Stomach (tissue), 9 donors: ENCODE measurements around the gene HTR7. TPM values are rescaled to one million over a fixed set of nuclear protein-coding genes. Genes with fewer than 3 reads are reported as not detected.
A peak's percentile ranks its signal among the peaks of the same experiment; 100 is the strongest.

Experiments
- DNase-seq, 2 donors: peaks; one replicate each; pipeline versions ENCODE4 v3.0.0 to v3.0.0-alpha.2; 2013 to 2019
- H3K27ac ChIP-seq, 5 donors: fragments of 200-600 bp in 4 of 5; sonication (generic) in 4 of 5; one replicate each; pipeline ENCODE4 v1.5.1; 2013 to 2019; ENCODE audit warnings: mild to moderate bottlenecking in 1 of 5, moderate library complexity in 1 of 5
- H3K27me3 ChIP-seq, 3 donors: fragments of 200-600 bp; sonication (generic); one replicate each; pipeline ENCODE4 v1.5.1; 2017 to 2019; ENCODE audit warnings: mixed run types in 1 of 3
- H3K36me3 ChIP-seq, 4 donors: fragments of 200-600 bp; sonication (generic); 1 replicate in 3 of 4; 2 replicates in 1 of 4; pipeline ENCODE4 v1.5.1; 2016 to 2019
- H3K4me1 ChIP-seq, 4 donors: fragments of 200-600 bp; sonication (generic); one replicate each; pipeline ENCODE4 v1.5.1; 2016 to 2019
- H3K4me3 ChIP-seq, 4 donors: fragments of 200-600 bp; sonication (generic) in 3 of 4; one replicate each; pipeline ENCODE4 v1.5.1; 2016 to 2019; ENCODE audit warnings: mild to moderate bottlenecking in 1 of 4
- H3K9me3 ChIP-seq, 4 donors: fragments of 200-600 bp; sonication (generic); one replicate each; pipeline ENCODE4 v1.5.1; 2016 to 2019
- CTCF ChIP-seq, 7 experiments: fragments of 450-650 bp in 4 of 7; fragments of 200-600 bp in 3 of 7; sonication (generic) in 3 of 7; IDR thresholded peaks; one replicate each; pipeline ENCODE4 v1.5.1; 2016 to 2019; ENCODE audit warnings: antibody characterized with exemption in 7 of 7, control low read depth in 2 of 7, mild to moderate bottlenecking in 1 of 7
- EP300 ChIP-seq: sonication (generic); formaldehyde crosslinking; IDR thresholded peaks from one replicate; pipeline ENCODE4 v1.6.1; 2017; ENCODE audit warnings: antibody characterized with exemption
- POLR2A ChIP-seq, 4 donors: fragments of 450-650 bp; IDR thresholded peaks; one replicate each; pipeline ENCODE4 v1.6.1; 2016; ENCODE audit warnings: antibody characterized with exemption in 4 of 4, control low read depth in 2 of 4, mild to moderate bottlenecking in 1 of 4, moderate library complexity in 1 of 4
- POLR2AphosphoS5 ChIP-seq, 3 donors: sonication (generic); formaldehyde crosslinking; IDR thresholded peaks; one replicate each; pipeline ENCODE4 v1.6.1; 2016; ENCODE audit warnings: antibody characterized with exemption in 3 of 3
- WGBS, 5 donors: extraction: QIAGEN DNeasy Blood & Tissue Kit in 3 of 5; methylation state at CpG; one replicate each; pipeline versions ENCODE4 v1.1.5 to v1.1.7; 2013 to 2018; 5-methylcytosine and 5-hydroxymethylcytosine counted together
- intact Hi-C: fragments of 100-400 bp; cut with DNase I; formaldehyde crosslinking; loops from one replicate; pipeline ENCODE4 v1.15.1; 2023; ENCODE audit warnings: low total_unique reads
- polyA plus RNA-seq, 3 donors: library from polyadenylated mRNA; stranded (reverse); fragments of 200-250 nt; gene quantifications; one replicate each; pipeline ENCODE4 v1.2.3, GENCODE V29; 2013
- total RNA-seq, 5 donors: library from RNA; depleted of rRNA; stranded (reverse); fragments of >200 nt; gene quantifications; one replicate each; pipeline versions ENCODE4 v1.1.0 to v1.2.3, GENCODE V29; 2014 to 2016
- donor health status: healthy with polysubstance abuse.
- donor health status: Bipolar disorder and iron deficiency.
- donor health status: healthy.

Gene HTR7
- total and polyA plus RNA-seq, 8 donors = 0.28 to 7.1 (median 1.8) TPM; not detected in 2

GRCh38 chr10:90740265-90740664, 117.6 kb downstream of the HTR7 start:
- 66 to 74% (median 69%) methylated on average over 2 of the region's 2 CpGs for WGBS, 5 donors
- no peak overlapping the region for H3K27ac ChIP-seq

GRCh38 chr10:90738885-90739284, 119.0 kb downstream of the HTR7 start:
- TF ChIP-seq POLR2AphosphoS5 (IDR thresholded peaks at IDR 0.05) (peak in 1 of 3 donors; percentile 12), CTCF (IDR thresholded peaks at IDR 0.05) (no peak)
- no peaks in the 10 kb centered on the region for H3K4me1 ChIP-seq
- WGBS, 5 donors = 35 to 57% (median 41%) methylated on average over 2 of the region's 2 CpGs
- H3K36me3 ChIP-seq = no peaks in the 10 kb centered on the region
- no peaks in the 10 kb centered on the region for H3K9me3 ChIP-seq
- no peak overlapping the region for H3K4me3 ChIP-seq
- no peak overlapping the region for H3K27ac ChIP-seq
- H3K27me3 ChIP-seq = no peaks in the 10 kb centered on the region
- peak in 1 of 2 donors; percentile 76 for DNase-seq
- intact Hi-C loops = no loop called here

More at GRCh38 chr10:90740265-90740664, 117.6 kb downstream of the HTR7 start:
- Histone ChIP-seq H3K36me3 (no peaks in the 10 kb centered on the region), H3K4me1 (no peaks in the 10 kb centered on the region), H3K9me3 (no peaks in the 10 kb centered on the region), H3K27me3 (no peaks in the 10 kb centered on the region), H3K4me3 (no peak overlapping the region)
- intact Hi-C loops = no loop called here
- TF ChIP-seq EP300 (no peak), POLR2AphosphoS5 (IDR thresholded peaks at IDR 0.05) (no peak), CTCF (IDR thresholded peaks at IDR 0.05) (no peak), POLR2A (IDR thresholded peaks at IDR 0.05) (no peak)
- no peak for DNase-seq

GRCh38 chr10:90734415-90734814, 123.4 kb downstream of the HTR7 start:
- Histone ChIP-seq H3K36me3 (no peaks in the 10 kb centered on the region), H3K27ac (no peak overlapping the region), H3K27me3 (no peaks in the 10 kb centered on the region), H3K4me1 (no peaks in the 10 kb centered on the region), H3K4me3 (no peak overlapping the region), H3K9me3 (no peaks in the 10 kb centered on the region)
- intact Hi-C loops = no loop called here
- DNase-seq = no peak
- 74 to 85% (median 84%) methylated on average over 2 of the region's 2 CpGs for WGBS, 5 donors
- TF ChIP-seq POLR2AphosphoS5 (IDR thresholded peaks at IDR 0.05) (no peak), CTCF (IDR thresholded peaks at IDR 0.05) (no peak), EP300 (no peak), POLR2A (IDR thresholded peaks at IDR 0.05) (no peak)

GRCh38 chr10:90732581-90732980, 125.3 kb downstream of the HTR7 start:
- intact Hi-C loops = no loop called here
- Histone ChIP-seq H3K4me1 (no peaks in the 10 kb centered on the region), H3K4me3 (no peak overlapping the region), H3K36me3 (no peaks in the 10 kb centered on the region), H3K27me3 (no peaks in the 10 kb centered on the region), H3K27ac (no peak overlapping the region), H3K9me3 (no peaks in the 10 kb centered on the region)
- DNase-seq = no peak
- TF ChIP-seq CTCF (IDR thresholded peaks at IDR 0.05) (no peak), EP300 (no peak), POLR2A (IDR thresholded peaks at IDR 0.05) (no peak), POLR2AphosphoS5 (IDR thresholded peaks at IDR 0.05) (no peak)
- WGBS, 5 donors = 80 to 84% (median 82%) methylated on average over 3 of the region's 3 CpGs
